Stomach (tissue), 4 donors: ENCODE measurements around the gene DPF3.

ENCODE experiments used
- CTCF ChIP-seq, 7 experiments: fragments of 450-650 bp in 4 of 7; fragments of 200-600 bp in 3 of 7; sonication (generic) in 3 of 7; IDR thresholded peaks; one replicate each; pipeline ENCODE4 v1.5.1; 2016 to 2019; ENCODE audit warnings: antibody characterized with exemption in 7 of 7, control low read depth in 2 of 7, mild to moderate bottlenecking in 1 of 7
- EP300 ChIP-seq: sonication (generic); formaldehyde crosslinking; IDR thresholded peaks from one replicate; pipeline ENCODE4 v1.6.1; 2017; ENCODE audit warnings: antibody characterized with exemption

GRCh38 chr14:72893636-72894322 is at the start of gene DPF3:
- TF ChIP-seq EP300 = no peak
- TF ChIP-seq CTCF (IDR thresholded peaks at IDR 0.05) = no peak
